NCI-H146 treated with DMSO at 0.1 percent for 48 hours (cell line): ENCODE results near the gene CDH2.

ENCODE experiments used
- DNase-seq: peaks from one replicate; lab custom pipeline; 2025; ENCODE audit not compliant: unreplicated experiment; lab: John Stamatoyannopoulos, UW

The CDH2 gene

DNA sequence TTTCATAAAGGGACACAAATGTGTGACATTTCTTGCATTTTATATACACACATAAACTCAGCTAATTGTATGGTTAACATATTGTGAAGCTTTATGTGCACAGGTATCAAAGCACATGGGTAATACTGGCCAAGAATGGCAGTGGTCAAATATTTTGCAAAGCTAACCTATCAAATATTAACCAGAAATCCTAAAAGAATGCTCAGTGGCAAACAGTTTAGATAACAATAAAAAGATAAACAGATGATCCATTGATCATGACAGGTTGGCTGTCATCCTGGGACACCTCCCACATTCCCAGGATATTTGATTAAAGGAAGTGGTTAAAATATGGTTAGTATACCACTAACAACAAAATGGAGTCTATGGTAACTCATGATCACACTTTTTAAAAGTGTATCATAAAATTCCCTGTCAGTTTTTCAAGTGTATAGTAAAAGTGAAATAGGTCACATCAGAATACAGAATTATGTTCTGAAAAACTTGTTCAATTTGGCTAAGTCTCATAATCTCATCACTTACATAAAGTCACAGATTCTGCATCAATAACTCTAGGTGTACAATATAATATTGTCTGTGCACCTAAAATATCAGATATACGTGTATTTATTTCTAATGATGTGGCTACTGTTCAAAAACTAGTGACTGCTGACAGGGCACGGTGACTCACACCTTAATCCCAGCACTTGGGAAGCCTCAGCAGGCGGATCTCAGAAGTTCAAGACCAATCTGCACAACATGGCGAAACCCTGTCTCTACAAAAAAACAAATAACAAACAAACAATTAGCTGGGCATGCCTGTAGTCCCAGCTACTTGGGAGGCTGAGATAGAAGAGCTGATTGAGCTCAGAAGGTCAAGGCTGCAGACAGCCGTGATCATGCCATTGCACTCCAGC lies 48.9 kb downstream of the CDH2 start:
- no peak for DNase-seq

DNA sequence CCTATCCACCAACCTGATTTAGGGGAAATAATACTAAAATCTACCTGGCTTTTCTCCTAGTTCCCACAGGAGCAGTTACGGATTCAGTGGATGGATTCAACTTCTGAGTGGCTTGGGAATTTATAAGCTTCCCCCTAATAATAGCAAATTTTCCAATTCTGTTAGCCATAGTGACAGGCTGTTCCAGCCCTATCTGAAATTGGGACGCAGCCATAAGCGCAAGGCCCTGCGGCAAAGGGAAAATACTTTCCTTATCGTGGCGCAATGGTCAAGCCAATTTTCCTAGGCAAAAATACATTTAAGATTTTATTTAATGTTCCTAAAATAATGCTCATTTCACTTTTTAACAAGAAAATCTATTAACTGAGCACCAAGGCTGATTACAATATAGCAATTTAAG lies 49.7 kb downstream of the CDH2 start:
- no peak for DNase-seq

DNA sequence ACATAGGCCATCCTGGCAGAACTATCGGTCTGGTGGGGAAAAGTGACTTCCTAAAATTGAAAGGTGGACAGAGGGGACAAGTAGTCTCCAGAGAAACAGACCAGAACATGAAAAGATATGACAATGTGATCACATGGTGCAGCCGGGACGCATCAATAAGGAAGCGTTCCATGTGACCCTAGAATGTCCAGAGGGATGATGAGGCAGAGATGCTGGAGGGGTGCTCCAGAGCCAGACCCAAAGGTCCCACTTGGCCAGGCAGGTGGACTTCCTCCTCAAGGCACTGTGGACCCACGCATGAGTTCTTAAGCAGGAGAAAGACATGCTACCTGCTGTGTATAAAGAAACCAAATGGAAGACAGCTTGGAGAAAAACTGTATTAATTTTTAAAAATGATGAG lies 50.2 kb downstream of the CDH2 start:
- no peak for DNase-seq

DNA sequence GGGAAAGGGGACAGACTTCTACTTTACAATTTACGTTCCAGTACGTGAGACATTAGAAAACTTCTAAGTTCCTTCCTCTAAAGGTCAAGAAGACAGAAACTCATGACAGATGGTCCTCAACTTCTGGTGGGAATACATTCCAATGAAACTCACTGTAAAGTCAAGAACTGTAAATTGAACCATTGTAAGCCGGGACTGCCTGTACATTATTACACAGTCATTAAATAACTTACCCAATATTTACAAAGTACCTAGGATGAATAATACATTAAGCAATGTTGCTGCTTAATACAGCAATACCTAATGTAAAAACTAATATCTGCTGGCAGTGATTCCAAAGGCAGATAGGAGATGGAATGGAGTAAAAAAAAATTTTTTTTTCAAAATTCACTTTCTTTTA lies 51.9 kb downstream of the CDH2 start:
- DNase-seq = no peak

DNA sequence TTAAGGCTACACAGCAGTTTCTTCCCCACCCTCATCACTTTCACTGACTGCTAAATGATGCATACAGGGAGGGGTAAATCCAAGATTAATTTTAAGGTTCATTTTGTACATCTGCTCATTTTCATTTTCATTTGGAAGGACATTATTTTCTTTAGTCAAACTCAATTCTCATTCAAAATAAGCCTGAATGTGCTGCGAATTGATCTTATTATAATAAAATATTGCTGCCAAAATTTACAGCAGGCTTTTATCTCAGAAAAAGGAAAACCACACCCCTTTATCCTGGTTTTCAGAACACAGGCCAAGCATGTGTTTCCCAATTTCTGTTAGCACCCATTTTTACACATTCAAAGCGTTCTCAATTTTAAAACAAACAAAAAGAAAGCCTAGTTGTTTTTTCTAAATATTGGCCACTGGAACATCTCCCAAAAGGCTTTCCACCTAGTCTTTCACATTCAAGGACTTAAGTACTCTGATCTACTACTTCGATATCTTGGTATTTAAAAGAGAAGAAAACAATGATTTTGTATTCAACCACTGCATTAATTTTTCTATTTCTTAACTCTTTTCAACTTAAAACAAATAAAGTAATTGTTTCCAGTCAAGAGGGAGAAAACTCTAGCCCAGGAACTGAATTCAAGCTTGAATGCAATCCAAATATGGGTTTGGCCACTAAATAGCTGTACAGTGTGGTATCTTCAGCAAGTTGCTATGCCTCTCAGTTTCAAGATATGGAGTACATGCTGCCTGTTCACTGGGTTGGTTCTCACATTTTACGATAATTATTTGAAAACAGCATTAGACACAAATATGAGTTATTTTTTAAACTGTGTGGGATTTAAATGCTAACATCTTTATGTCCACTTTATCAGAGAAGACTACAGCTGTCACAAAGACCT lies 52.5 kb downstream of the CDH2 start:
- no peak for DNase-seq

DNA sequence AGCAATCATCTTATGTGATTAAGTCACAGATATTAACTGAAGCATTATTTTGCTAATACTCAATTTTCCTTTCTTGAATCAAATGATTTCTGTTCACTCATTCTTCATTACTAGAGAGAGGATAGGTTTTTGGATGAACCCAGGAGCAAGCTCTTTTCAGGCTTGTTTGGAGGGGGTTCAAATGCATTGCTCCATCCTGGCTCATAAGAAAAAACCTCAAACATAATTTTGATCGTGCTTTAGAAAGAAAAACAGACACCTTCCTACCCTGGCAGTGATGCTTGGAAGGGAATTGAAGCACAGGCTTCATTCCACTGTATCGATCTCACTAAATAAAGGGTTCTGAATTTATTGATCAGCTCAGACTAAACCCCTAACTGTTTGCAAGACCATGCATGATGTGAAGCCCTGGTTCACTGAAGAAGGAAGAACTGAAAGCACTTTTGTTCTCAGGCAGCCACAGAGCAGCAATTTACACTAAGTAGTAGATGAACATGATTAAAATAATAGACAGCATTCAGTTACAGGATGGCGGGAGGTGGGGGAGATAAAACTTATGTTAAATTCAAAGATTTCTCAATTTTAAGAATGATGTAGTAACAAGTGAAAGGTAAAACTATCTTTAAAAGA lies 53.4 kb downstream of the CDH2 start:
- DNase-seq = no peak

DNA sequence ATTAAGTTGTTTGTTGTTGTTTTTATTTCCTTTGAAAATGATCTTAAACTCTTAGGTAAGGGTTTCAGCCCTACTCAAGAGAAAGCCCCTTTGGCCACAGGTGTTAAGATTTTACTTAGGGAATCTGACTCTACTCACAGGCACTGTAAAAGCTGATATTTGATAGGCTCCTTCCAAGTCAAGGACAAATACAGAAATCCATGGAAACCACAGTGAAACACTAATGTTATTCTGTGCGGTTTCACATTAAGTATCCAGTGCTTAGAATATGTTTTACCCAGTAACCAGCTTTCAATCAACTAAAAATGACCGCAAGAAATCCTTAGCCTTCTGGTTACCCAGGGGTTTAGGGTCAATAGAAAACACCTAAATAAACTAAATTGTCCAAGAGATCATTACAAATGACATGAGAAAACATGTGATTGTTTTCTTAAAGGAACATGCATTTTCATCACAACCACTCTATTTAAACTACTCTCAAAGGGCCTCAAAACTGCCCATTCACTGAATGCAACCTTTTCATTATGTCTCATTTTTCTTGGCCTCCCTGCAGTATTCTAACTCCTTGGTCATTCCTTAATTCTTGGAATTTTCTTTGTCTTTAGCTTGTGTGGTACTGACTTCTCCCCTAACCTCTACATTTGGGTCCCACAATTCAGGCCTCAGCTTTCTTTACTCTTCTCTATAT lies 56.0 kb downstream of the CDH2 start:
- no peak for DNase-seq

DNA sequence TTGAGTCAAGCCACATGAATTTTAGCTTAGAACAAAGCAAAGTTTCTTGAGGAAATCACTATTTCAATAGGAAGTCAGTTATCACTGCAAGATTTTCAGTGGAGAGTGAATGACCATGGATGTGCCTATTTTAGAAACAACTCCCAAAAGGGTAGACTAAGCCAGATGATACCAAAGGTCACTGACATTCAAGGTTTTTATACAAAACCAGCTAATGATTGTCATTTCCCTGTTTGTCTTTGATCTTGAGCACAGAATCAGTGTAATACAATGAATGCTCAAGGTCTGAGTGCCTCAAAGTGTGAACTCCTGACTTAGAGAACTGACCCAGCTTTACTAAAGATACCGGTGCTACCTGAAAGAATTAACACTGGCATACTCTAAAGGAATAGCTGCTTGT lies 60.5 kb downstream of the CDH2 start:
- DNase-seq = no peak

DNA sequence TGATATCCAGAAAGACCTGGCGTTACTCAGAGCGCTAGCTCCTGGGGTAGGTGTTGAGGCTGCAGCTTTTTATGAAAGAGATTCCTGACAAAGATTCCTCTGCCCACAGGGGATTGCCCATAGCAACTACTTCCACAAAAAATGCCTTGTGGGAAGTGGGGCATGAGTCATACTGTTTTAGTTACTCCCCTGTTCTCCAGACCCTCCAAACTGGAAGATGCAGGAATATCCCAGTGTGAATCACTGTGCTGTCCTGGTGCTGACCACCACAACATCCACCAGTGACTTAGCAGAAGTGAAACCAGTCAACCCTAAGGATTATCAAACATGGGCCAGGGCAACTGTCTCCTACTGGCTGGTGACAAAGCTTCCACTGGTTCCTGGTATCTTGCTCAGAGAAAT lies 61.8 kb downstream of the CDH2 start:
- no peak for DNase-seq

DNA sequence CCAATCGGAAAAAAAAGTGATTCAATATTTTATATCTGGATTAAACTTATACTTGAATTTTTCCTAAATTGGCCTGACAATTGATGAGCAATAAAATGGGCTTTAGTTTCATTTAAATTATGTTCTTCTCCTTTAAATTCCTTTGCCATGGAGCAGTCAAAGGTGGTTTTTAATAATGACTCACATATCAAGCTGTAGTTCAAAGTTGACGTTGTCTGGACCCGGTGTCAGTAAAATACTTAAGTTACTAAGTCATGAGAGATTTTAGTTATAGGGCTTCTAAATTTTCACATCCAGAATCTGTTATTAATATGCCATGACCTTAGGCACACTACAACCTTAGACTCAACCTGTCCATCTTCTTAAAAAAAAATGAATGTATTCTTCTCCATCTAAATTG lies 62.5 kb downstream of the CDH2 start:
- no peak for DNase-seq

DNA sequence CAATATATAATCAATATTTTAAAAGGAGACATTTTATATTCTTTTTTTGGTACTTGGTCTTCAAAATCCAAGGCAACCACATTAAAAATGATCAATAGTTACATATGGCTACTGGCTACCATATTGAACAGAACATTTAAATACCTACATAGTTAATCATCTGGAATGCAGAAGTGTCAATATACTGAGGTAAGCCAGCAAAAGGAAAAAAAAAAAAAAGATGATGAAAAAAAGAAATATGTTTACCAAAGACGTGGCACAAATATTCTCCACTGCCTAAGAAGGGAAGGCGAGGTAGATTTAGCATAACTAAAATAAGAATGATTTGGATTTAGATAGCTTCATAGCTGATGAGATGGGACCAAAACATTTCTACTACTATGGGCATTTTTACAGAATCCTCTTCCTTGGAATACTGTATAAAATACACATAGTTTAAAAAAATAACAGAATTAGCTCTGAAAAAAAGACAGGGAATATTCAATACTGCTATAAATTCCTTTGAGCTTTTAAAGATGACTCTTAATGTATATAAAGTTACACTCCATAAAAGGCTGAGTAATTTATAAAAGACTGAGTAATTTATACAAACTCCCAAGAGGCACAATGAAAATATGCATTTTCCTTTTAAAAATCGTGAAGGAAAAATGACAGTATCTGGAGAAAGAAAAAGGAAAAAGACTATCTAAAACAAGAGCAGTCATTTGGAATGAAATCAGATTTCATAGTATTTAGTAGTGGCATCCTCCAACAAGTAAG lies 63.5 kb downstream of the CDH2 start:
- DNase-seq = no peak

DNA sequence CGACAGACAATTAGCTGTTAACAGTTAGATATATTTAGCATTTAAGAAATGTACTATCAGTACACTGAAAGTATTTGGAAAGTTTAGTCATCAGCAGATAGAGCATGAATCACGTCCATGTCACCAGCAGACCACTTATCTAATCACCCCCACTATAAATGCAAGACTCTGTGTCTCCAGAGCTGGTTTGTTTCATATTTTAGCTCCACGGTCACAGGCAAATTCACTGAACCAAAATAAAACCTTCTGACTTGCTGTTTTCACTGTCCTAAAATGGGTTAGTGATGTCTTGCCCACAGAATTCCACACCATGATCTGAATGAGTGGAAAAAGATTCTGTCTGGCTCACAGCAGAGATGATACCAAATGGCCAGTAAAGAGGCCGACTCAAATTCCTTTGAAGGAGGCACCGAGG lies 64.9 kb downstream of the CDH2 start:
- DNase-seq = no peak

DNA sequence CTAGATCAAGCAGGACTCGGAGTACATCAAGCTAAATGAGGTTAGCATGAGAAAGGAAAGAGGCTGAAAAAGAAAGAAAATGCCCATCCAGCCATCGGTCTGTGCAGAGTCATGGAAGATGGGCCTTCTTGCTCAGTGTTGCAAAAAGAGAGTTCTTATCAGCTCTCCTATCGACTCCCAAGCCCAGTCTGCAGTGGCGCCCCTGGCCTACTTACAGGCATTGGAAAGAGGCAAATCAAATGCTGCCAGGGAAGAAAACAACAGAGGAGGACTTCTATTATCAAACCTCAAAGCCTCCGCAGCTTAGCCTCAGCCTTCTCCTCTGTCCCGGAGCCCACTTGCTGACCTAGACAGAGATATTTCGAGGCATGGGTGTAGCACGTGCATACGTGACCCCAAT lies 66.0 kb downstream of the CDH2 start:
- DNase-seq = no peak

DNA sequence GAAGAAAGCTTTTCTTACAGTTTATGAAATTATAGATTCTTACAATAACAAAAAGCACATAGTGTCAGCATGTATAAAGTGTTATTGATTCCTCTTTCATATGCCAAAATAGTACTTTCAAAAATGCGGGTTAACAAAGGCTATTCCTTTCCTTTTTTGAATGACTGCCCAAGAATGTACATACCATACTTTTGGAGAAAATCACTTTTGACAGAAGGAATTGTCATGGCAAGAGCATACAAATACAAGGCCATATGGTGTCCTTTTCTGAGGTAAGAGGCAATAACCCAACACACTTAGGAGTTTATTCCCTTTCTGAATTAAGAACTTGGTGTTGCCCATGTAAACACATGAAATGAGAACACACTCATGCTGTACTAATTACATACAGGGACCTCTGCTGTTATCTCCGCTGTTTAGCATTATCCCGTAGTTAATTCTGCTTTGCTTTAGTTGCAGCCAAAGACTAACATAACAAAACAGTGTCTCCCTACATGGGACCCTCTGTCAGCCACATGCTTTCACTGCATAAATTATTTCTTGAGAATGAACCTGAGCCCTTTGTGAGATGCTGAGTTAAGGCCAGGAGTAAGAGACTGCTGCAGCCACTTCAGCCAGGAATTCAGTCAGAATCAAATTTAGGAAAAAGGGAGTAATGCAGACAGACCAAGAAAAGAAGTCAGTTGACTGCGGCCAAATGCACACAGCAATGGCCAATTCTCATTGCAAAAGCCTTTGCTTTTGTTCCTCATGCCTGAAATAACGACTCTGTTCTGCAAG lies 67.0 kb downstream of the CDH2 start:
- DNase-seq = no peak

DNA sequence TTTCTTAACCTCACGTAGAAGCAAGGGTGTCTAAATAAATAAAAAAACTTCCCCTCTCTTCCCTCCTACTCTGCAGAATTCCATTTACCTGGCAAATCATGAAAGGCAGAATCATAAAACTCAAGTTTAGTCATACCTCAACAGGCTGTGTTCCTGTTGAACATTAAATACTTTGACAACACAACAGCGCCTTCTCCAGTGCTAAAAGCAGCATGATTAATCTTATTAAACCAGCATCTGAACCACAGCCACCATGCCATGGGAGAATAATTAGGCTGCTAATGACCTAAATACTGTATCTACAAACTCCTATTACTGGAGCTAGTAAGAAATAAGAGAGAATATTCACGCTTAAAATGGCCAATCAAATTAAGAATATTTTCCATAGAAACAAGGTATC lies 68.1 kb downstream of the CDH2 start:
- no peak for DNase-seq

DNA sequence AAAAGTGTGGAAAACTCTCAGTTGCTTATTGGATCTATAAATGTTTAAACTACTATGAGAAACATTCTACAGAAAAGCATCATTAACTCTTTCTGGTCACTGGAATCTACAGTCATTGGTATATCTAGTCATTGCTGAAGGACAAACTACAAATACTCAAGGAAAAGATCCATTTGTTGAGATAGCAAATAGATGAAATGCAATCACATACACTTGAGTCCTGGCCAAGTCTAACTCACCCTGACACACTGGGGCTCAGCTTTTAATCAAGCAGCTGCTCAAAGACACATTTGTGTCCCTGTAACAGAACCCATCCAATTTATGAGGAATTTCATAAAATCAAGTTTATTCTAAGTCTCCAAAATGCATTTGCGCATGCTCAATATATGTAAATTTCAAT lies 68.7 kb downstream of the CDH2 start:
- no peak for DNase-seq

DNA sequence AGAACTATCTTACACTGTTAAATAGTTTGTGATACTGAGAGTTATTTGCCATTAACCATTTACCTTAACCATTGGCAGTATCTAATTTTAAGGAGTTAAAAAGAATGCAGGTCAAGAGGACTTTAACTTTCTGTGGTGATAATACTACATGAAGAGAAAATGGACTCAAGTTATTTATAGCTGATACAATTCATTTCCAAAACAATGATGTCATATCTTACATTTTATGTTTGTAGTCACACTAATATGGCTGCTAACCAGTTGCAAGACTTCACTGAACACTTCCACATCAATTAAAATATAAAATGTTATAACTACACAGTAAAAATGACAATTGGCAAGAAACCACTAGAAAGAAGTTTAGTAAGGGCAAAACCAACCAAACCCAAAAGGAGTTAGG lies 77.7 kb downstream of the CDH2 start:
- DNase-seq = no peak

DNA sequence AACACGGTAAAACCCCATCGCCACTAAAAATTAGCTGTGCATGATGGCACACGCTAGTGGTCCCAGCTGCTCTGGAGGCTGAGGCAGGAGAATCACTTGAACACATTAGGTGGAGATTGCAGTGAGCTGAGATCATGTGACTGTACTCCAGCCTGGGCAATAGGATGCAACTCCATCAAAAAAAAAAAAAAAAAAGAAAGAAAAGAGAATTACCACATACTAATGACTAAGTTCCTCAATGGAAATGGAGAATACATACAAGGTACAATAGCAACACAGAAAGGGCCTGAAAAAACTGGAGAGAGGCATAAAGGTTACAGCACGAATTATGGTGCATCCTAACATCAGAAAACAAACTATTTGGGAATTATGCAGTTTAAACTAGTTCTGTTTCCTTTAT lies 81.3 kb downstream of the CDH2 start:
- no peak for DNase-seq

DNA sequence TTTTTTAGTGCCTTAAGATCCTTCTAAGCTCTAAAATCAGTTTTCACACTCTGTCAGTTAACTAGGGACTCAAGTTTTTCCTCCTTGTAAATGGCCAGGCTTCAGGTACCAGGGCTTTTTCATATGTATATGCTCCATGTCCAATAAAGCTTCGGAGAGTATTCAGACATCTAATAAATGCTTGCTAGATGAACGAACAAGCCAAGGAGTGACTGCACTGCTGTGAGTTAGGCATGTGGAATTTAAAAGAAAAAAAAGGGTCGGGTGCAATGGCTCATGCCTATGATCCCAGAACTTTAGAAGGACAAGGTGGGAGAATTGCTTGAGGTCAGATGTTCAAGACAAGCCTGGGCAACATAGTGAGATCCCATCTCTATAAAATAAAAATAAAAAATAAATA lies 81.9 kb downstream of the CDH2 start:
- no peak for DNase-seq

DNA sequence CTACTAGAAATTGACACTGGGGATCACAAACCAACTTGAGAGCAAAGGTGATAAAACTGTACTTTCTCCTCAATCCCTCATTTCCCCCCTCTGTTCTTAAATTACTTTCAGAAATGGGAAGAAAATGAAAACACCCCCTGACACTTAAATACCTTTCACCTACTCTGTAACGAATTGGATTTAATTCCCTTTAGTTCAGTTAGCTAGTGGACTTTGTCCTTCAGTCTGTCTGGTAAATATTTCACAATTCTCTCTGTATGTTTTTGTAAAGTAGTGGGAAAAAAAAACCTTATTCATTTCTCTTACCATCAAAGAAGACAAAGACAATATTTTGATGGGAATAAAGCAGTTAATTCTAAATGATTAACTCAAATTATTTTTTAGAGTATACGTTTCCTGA lies 85.7 kb downstream of the CDH2 start:
- no peak for DNase-seq
